ENCODE measurements around the gene CDK5RAP1.

CDK5RAP1 gene

GRCh38 chr20:33336375-33336774 is 64.9 kb downstream of the CDK5RAP1 start:
- H3K4me3 Mint-ChIP-seq, result no peak overlapping the region
- H3K4me1 Mint-ChIP-seq, result no peaks in the 10 kb centered on the region
- no peaks in the 10 kb centered on the region for H3K36me3 Mint-ChIP-seq
- DNase-seq (ENCODE audit: low spot score in 2 of 2), result no peak
- ATAC-seq, result no peak
- H3K9me3 Mint-ChIP-seq, result no peaks in the 10 kb centered on the region
- H3K27ac Mint-ChIP-seq, result no peak overlapping the region

GRCh38 chr20:33334111-33334510 is 67.2 kb downstream of the CDK5RAP1 start:
- H3K36me3 Mint-ChIP-seq, result no peaks in the 10 kb centered on the region
- ATAC-seq (no peak), DNase-seq (ENCODE audit: low spot score in 2 of 2) (no peak)
- no peaks in the 10 kb centered on the region for H3K4me1 Mint-ChIP-seq
- H3K9me3 Mint-ChIP-seq, result no peaks in the 10 kb centered on the region
- no peak overlapping the region for H3K4me3 Mint-ChIP-seq
- H3K27ac Mint-ChIP-seq, result no peak overlapping the region

GRCh38 chr20:33333616-33334015 is 67.7 kb downstream of the CDK5RAP1 start:
- H3K27ac Mint-ChIP-seq, result no peak overlapping the region
- no peak for ATAC-seq

GRCh38 chr20:33332905-33333456 is 68.3 kb downstream of the CDK5RAP1 start:
- ATAC-seq, result no peak
- H3K27ac Mint-ChIP-seq, result peak overlapping the region; percentile 27
- H3K4me1 Mint-ChIP-seq, result no peaks in the 10 kb centered on the region
- no peaks in the 10 kb centered on the region for H3K9me3 Mint-ChIP-seq
- DNase-seq (ENCODE audit: low spot score in 2 of 2), result no peak
- no peaks in the 10 kb centered on the region for H3K36me3 Mint-ChIP-seq
- no peak overlapping the region for H3K4me3 Mint-ChIP-seq

More at GRCh38 chr20:33333616-33334015, 67.7 kb downstream of the CDK5RAP1 start:
- no peak for DNase-seq (ENCODE audit: low spot score in 2 of 2)
- Mint-ChIP-seq H3K36me3 (no peaks in the 10 kb centered on the region), H3K4me1 (no peaks in the 10 kb centered on the region), H3K4me3 (no peak overlapping the region), H3K9me3 (no peaks in the 10 kb centered on the region)

GRCh38 chr20:33328157-33329137 is 72.9 kb downstream of the CDK5RAP1 start:
- Mint-ChIP-seq H3K4me3 (no peak overlapping the region), H3K4me1 (no peaks in the 10 kb centered on the region), H3K9me3 (no peaks in the 10 kb centered on the region), H3K36me3 (no peaks in the 10 kb centered on the region), H3K27ac (no peak overlapping the region)
- ATAC-seq (no peak), DNase-seq (ENCODE audit: low spot score in 2 of 2) (no peak)

- Mint-ChIP-seq H3K9me3 (no peaks in the 10 kb centered on the region), H3K36me3 (no peaks in the 10 kb centered on the region), H3K4me1 (no peaks in the 10 kb centered on the region), H3K4me3 (no peak overlapping the region), H3K27ac (no peak overlapping the region)
- ATAC-seq, result no peak
- DNase-seq (ENCODE audit: low spot score in 2 of 2), result no peak
These were observed 76.0 kb downstream of the CDK5RAP1 start for GRCh38 chr20:33325350-33325749.

- DNase-seq (ENCODE audit: low spot score in 2 of 2), result no peak
- peak; percentile 19 for ATAC-seq
- Mint-ChIP-seq H3K9me3 (no peaks in the 10 kb centered on the region), H3K36me3 (no peaks in the 10 kb centered on the region), H3K4me1 (no peaks in the 10 kb centered on the region), H3K27ac (no peak overlapping the region), H3K4me3 (no peak overlapping the region)
These were observed 78.1 kb downstream of the CDK5RAP1 start for GRCh38 chr20:33323236-33323635.

- Mint-ChIP-seq H3K9me3 (no peaks in the 10 kb centered on the region), H3K4me1 (no peaks in the 10 kb centered on the region), H3K4me3 (no peak overlapping the region), H3K27ac (no peak overlapping the region), H3K36me3 (no peaks in the 10 kb centered on the region)
- no peak for ATAC-seq
- no peak for DNase-seq (ENCODE audit: low spot score in 2 of 2)
These were observed 78.9 kb downstream of the CDK5RAP1 start for GRCh38 chr20:33322456-33322855.

- ATAC-seq, result no peak
- Mint-ChIP-seq H3K4me3 (no peak overlapping the region), H3K4me1 (no peaks in the 10 kb centered on the region), H3K27ac (no peak overlapping the region), H3K36me3 (no peaks in the 10 kb centered on the region), H3K9me3 (no peaks in the 10 kb centered on the region)
- no peak for DNase-seq (ENCODE audit: low spot score in 2 of 2)
These were observed 81.3 kb downstream of the CDK5RAP1 start for GRCh38 chr20:33320006-33320405.

- DNase-seq (ENCODE audit: low spot score in 2 of 2) (no peak), ATAC-seq (peak; percentile 16)
- Mint-ChIP-seq H3K9me3 (no peaks in the 10 kb centered on the region), H3K4me1 (no peaks in the 10 kb centered on the region), H3K4me3 (no peak overlapping the region), H3K36me3 (no peaks in the 10 kb centered on the region), H3K27ac (peak overlapping the region; percentile 21)
These were observed 83.3 kb downstream of the CDK5RAP1 start for GRCh38 chr20:33318096-33318429.

GRCh38 chr20:33317424-33318095 is 83.8 kb downstream of the CDK5RAP1 start:
- no peaks in the 10 kb centered on the region for H3K9me3 Mint-ChIP-seq
- no peak for ATAC-seq
- H3K4me3 Mint-ChIP-seq, result no peak overlapping the region

GRCh38 chr20:33316958-33317357 is 84.4 kb downstream of the CDK5RAP1 start:
- Mint-ChIP-seq H3K9me3 (no peaks in the 10 kb centered on the region), H3K4me1 (no peaks in the 10 kb centered on the region), H3K27ac (peak overlapping the region; percentile 21), H3K4me3 (no peak overlapping the region), H3K36me3 (no peaks in the 10 kb centered on the region)
- DNase-seq (ENCODE audit: low spot score in 2 of 2) (no peak), ATAC-seq (peak; percentile 26)

More at GRCh38 chr20:33317424-33318095, 83.8 kb downstream of the CDK5RAP1 start:
- DNase-seq (ENCODE audit: low spot score in 2 of 2), result no peak
- Mint-ChIP-seq H3K4me1 (no peaks in the 10 kb centered on the region), H3K36me3 (no peaks in the 10 kb centered on the region), H3K27ac (peak overlapping the region; percentile 21)

- Mint-ChIP-seq H3K4me3 (no peak overlapping the region), H3K27ac (no peak overlapping the region), H3K36me3 (no peaks in the 10 kb centered on the region), H3K4me1 (no peaks in the 10 kb centered on the region), H3K9me3 (no peaks in the 10 kb centered on the region)
- DNase-seq (ENCODE audit: low spot score in 2 of 2) (no peak), ATAC-seq (no peak)
These were observed 85.0 kb downstream of the CDK5RAP1 start for GRCh38 chr20:33316343-33316742.

- Mint-ChIP-seq H3K36me3 (no peaks in the 10 kb centered on the region), H3K9me3 (no peaks in the 10 kb centered on the region), H3K4me3 (no peak overlapping the region), H3K27ac (no peak overlapping the region), H3K4me1 (no peaks in the 10 kb centered on the region)
- ATAC-seq (no peak), DNase-seq (ENCODE audit: low spot score in 2 of 2) (no peak)
These were observed 87.5 kb downstream of the CDK5RAP1 start for GRCh38 chr20:33313686-33314314.

GRCh38 chr20:33312583-33312982 is 88.7 kb downstream of the CDK5RAP1 start:
- H3K27ac Mint-ChIP-seq, result no peak overlapping the region
- H3K36me3 Mint-ChIP-seq, result no peaks in the 10 kb centered on the region
- ATAC-seq (no peak), DNase-seq (ENCODE audit: low spot score in 2 of 2) (no peak)
- H3K4me1 Mint-ChIP-seq, result no peaks in the 10 kb centered on the region
- no peak overlapping the region for H3K4me3 Mint-ChIP-seq
- H3K9me3 Mint-ChIP-seq, result no peaks in the 10 kb centered on the region

Measured in stimulated activated effector memory CD8-positive, alpha-beta T cell treated with anti-CD3 and anti-CD28 coated beads, Interleukin-12 subunit alpha, Interleukin-12 subunit beta, amount 100 ng/mL, for 72 hours (primary cell).